SJCRH30 (cell line): ENCODE data around the gene AK9. TPM values are rescaled to one million over a fixed set of nuclear protein-coding genes. Genes with fewer than 3 reads are reported as not detected.
A peak's percentile ranks its signal among the peaks of the same experiment; 100 is the strongest.
"Not testable (repeated sequence)": the region's sequence is repeated elsewhere in the genome, so short reads cannot be mapped to it uniquely, and the experiment has no call there.

Experiments used
- DNase-seq, 2 experiments: peaks; one replicate each; pipeline ENCODE4 v3.0.0-alpha.2; 2015 to 2020
- H3K27ac ChIP-seq: fragments of 250-450 bp; sonication (Bioruptor Pico); 2 replicates; pipeline ENCODE4 v1.5.1; 2020; ENCODE audit warnings: mild to moderate bottlenecking, moderate library complexity
- H3K27me3 ChIP-seq: fragments of 250-450 bp; sonication (Bioruptor Pico); 2 replicates; pipeline ENCODE4 v1.5.1; 2020; ENCODE audit warnings: mild to moderate bottlenecking, moderate library complexity
- H3K36me3 ChIP-seq: fragments of 250-450 bp; sonication (Bioruptor Pico); 2 replicates; pipeline ENCODE4 v1.5.1; 2020; ENCODE audit warnings: mild to moderate bottlenecking, moderate library complexity
- H3K4me1 ChIP-seq: fragments of 250-450 bp; sonication (Bioruptor Pico); 2 replicates; pipeline ENCODE4 v1.5.1; 2020; ENCODE audit warnings: mild to moderate bottlenecking, moderate library complexity
- H3K4me3 ChIP-seq: fragments of 250-450 bp; sonication (Bioruptor Pico); 2 replicates; pipeline ENCODE4 v1.5.1; 2020; ENCODE audit warnings: mild to moderate bottlenecking, moderate library complexity
- H3K9me3 ChIP-seq: fragments of 250-450 bp; sonication (Bioruptor Pico); replicated peaks from 2 replicates; pipeline ENCODE4 v1.5.1; 2020; ENCODE audit warnings: mild to moderate bottlenecking, moderate library complexity
- total RNA-seq: library from RNA; depleted of rRNA; stranded (reverse); fragments of >200 nt; shearing (Covaris generic); gene quantifications from 2 replicates; pipeline ENCODE4 v1.2.3, GENCODE V29; 2014

The AK9 gene
- total RNA-seq, 1 experiment from 2014 or later = 3.8 TPM

DNA sequence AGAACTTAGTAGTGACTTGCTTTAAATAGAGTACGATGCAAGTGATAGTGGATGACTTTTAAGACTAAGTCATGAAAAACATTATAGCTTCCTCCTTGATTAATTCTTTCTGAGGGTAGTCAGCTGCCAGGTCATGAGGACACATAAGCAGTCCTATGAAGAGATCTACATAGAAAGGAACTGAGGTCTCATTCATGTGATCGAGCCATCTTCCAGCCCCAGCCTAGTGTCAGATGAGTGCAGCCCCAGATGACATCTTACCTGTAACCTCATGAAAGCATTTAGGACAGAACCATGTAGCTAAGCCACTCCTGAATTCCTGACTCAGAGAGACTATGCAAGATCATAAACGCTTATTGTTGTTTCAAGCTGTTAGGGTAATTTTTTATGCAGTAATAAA, 67.7 kb downstream of the AK9 start:
- H3K27ac ChIP-seq = no peak overlapping the region
- no peak for DNase-seq
- H3K36me3 ChIP-seq = no peaks in the 10 kb centered on the region
- H3K4me3 ChIP-seq = no peak overlapping the region
- H3K27me3 ChIP-seq = no peaks in the 10 kb centered on the region
- H3K9me3 ChIP-seq = no peaks in the 10 kb centered on the region
- no peaks in the 10 kb centered on the region for H3K4me1 ChIP-seq

DNA sequence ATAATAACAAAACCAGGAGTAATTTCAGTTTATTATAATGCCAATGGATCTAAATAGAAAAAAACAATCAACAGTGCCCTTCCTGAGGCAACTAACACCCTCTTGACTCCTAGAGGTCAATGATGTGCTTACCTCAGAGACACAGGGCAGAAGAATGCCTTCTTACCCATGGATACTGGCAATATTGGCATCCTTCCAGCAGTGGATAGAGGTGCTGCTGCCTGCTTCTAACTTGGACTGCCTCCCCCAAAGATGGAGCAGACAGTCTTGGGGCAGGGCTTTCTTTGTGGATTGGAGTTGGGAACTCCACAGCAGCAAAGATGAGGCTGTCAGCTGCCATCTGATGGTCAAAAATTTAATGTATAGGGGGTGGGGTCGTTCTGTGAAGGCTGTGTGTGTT, 78.7 kb downstream of the AK9 start:
- Histone ChIP-seq H3K27me3 (no peaks in the 10 kb centered on the region; the same call in 1 of the 2 replicates), H3K4me3 (no peak overlapping the region), H3K27ac (no peak overlapping the region), H3K4me1 (no peaks in the 10 kb centered on the region), H3K9me3 (no peaks in the 10 kb centered on the region), H3K36me3 (no peaks in the 10 kb centered on the region)
- DNase-seq = peak; percentile 4 to 19

DNA sequence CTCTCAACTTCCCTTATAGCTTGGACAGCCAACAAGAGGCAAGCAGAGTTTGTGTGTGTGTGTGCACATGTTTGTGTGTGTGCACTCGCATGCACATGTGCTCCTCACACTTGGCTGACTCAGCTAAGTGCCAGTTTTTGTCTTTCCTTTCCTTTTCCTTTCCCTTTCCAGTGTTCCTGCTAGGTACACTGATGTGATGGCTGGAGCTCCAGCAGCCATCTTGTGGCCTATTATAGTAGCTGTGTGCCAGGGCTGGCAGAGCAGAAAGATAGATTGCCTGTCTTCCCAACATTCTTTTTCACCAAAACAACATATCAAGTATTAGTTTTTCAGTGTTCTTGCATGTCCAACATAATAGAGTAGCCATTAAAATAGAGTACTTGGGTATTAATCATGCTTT, 79.5 kb downstream of the AK9 start:
- no peaks in the 10 kb centered on the region for H3K4me1 ChIP-seq
- no peak overlapping the region for H3K27ac ChIP-seq
- H3K4me3 ChIP-seq = no peak overlapping the region
- DNase-seq = no peak
- no peaks in the 10 kb centered on the region for H3K36me3 ChIP-seq
- no peaks in the 10 kb centered on the region for H3K9me3 ChIP-seq
- H3K27me3 ChIP-seq = no peaks in the 10 kb centered on the region; the same call in 1 of the 2 replicates

DNA sequence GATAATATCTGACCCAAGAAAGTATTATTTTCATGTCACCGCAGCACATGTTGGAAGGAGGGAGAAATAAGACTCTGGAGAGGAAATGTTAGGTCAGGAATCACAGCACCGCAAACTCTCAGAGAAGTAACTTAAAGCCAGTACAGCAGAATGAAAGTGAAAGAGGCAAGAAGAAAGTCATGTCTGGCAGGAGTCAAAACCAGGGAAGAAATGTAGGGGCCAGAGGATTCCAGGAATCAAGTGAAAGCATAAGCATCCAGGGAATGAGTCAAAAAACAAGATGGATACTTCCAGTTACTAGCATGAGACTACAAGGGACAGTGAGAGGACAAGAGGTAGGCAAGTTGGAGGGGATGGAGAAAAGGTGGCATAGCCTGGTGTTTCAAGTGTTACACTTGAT, 80.4 kb downstream of the AK9 start:
- Histone ChIP-seq H3K4me3 (no peak overlapping the region), H3K4me1 (no peaks in the 10 kb centered on the region), H3K27ac (no peak overlapping the region), H3K9me3 (no peaks in the 10 kb centered on the region), H3K27me3 (no peaks in the 10 kb centered on the region), H3K36me3 (no peaks in the 10 kb centered on the region)
- no peak for DNase-seq

DNA sequence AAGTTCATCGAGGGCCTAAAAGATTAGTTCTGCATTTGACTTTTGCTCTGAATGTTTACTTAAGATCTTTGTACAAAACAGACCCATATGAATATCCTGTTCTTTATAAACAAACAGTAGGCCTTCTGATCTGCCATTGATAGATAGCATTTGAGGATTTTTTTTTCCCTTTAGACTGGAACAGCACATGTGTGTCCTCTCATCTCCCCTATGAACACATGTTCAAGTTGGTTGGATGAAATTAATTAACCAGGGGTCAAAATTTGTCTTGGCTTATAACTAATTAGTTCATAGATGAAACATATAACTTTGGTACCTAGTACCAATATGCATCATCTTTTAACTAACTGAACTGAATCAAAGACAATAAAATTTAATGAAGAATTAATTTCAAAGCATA, 81.3 kb downstream of the AK9 start:
- no peak for DNase-seq
- Histone ChIP-seq H3K36me3 (no peaks in the 10 kb centered on the region), H3K4me3 (no peak overlapping the region), H3K4me1 (no peaks in the 10 kb centered on the region), H3K9me3 (no peaks in the 10 kb centered on the region), H3K27ac (no peak overlapping the region), H3K27me3 (no peaks in the 10 kb centered on the region)

DNA sequence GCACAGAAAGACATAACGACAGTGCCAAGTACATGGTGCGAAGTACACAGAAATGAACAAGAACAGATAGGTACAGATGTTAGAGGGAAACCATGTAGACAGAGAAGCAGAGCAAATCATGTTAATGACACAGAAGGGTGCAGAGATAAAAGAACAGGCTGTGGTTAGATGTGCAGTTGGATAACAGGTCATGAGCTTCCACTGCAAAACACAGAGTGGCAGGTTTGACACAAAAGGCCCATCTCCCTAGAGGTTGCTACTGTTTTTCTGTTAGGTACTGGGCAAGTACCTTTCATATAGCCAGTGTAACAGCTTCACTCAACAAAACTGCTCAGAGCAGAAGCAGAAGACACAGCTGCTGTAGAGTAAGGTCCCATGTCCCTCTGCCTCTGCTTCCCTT, 84.6 kb downstream of the AK9 start:
- Histone ChIP-seq H3K27me3 (no peaks in the 10 kb centered on the region), H3K4me1 (no peaks in the 10 kb centered on the region), H3K9me3 (no peaks in the 10 kb centered on the region), H3K27ac (no peak overlapping the region), H3K36me3 (no peaks in the 10 kb centered on the region), H3K4me3 (no peak overlapping the region)
- no peak for DNase-seq

DNA sequence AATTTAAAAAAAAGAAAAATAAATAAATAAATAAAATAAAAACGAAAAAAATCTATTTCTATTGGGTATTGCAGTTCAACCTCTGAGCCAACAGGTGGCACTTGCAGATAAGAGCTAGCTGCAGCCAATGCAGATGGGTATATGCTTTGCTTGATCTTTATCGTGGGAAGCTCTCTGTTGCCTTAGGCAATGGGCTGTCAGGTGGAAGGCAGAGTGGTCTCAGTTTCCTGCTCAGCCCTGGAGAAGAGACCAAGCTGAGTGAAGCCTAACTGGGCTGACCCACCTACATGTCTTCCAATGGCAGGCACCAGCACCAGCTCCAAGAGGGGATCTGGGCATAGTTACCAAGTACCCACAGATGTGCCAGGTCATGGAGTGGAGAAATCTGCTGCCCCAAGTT, 95.0 kb downstream of the AK9 start:
- Histone ChIP-seq H3K27ac (no peak overlapping the region), H3K27me3 (no peaks in the 10 kb centered on the region), H3K4me3 (no peak overlapping the region), H3K36me3 (no peaks in the 10 kb centered on the region), H3K9me3 (no peaks in the 10 kb centered on the region), H3K4me1 (no peaks in the 10 kb centered on the region)
- peak; percentile 20 to 25 for DNase-seq

DNA sequence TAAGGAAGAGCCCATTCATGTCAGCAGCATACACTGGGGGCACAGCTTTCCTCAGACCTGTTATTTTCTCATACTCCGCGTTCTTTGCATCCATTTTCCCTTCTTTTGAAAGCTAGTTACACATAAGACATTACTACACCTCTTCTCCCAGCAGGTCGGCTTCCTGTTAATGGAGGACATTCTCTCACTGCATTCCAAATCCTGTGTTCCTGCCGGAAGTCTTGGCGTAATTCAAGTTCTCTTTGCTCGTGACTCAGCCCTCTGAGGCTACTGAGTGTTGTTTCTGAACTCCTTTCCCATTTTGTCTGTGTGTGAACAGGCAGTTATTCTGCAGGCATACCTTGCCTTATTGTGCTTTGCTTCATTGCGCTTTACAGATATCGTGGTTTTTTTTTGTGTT, 110.5 kb downstream of the AK9 start:
- Histone ChIP-seq H3K9me3 (no peaks in the 10 kb centered on the region), H3K27ac (no peak overlapping the region), H3K27me3 (no peaks in the 10 kb centered on the region), H3K4me1 (no peaks in the 10 kb centered on the region), H3K4me3 (no peak overlapping the region), H3K36me3 (no peaks in the 10 kb centered on the region)
- no peak for DNase-seq

DNA sequence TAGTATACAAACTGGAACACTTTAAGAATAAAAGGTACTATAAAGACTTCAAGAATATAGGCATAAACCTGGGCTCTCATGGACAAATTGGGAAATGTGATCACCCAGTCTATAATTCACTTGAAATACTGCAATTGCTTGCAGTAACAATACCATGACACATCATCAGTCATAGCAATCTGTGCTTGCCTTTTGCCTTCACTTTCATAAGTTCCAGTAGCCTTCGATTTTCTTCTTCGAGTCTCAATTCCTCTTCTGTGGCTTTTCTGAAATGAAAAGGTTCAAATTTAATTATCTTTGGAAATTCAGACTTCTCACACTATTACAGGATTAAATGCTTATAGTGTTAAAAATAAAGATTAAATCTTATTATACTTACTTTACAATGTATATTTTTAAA, 111.6 kb downstream of the AK9 start:
- Histone ChIP-seq H3K36me3 (no peaks in the 10 kb centered on the region), H3K4me1 (no peaks in the 10 kb centered on the region), H3K27me3 (no peaks in the 10 kb centered on the region), H3K4me3 (no peak overlapping the region), H3K9me3 (no peaks in the 10 kb centered on the region), H3K27ac (no peak overlapping the region)
- no peak for DNase-seq

DNA sequence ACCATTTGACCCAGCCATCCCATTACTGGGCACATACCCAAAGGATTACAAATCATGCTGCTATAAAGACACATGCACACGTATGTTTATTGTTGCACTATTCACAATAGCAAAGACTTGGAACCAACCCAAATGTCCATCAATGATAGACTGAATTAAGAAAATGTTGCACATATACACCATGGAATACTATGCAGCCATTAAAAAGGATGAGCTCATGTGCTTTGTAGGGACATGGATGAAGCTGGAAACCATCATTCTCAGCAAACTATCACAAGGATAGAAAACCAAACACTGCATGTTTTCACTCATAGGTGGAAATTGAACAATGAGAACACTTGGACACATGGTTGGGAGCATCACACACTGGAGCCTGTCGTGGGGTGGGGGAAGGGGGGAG, 121.1 kb downstream of the AK9 start:
- not testable (repeated sequence) for H3K36me3 ChIP-seq, H3K4me1 ChIP-seq, H3K27me3 ChIP-seq, H3K27ac ChIP-seq, H3K4me3 ChIP-seq, H3K9me3 ChIP-seq
- peak in 1 of 2 experiments; percentile 3 for DNase-seq

DNA sequence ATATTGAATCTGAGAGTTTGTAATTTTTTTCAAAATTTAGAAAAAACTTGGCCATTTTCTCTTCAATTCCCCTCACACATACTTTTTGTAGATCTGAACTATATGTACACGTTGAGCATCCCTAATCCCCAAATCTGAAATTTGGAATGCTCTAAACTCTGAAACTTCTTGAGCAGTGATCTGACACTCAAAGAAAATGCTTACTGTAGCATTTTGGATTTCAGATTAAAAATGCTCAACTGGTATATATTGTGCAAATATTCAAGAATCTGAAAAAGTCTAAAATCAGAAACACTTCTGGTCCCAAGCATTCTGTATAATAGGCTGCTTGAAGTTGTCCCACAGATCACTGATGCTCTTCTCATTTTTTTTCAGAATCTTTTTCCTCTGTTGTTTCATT, 129.2 kb downstream of the AK9 start:
- Histone ChIP-seq H3K9me3 (no peaks in the 10 kb centered on the region), H3K4me1 (no peaks in the 10 kb centered on the region), H3K4me3 (no peak overlapping the region), H3K27ac (no peak overlapping the region), H3K27me3 (no peaks in the 10 kb centered on the region), H3K36me3 (no peaks in the 10 kb centered on the region)
- DNase-seq = no peak

DNA sequence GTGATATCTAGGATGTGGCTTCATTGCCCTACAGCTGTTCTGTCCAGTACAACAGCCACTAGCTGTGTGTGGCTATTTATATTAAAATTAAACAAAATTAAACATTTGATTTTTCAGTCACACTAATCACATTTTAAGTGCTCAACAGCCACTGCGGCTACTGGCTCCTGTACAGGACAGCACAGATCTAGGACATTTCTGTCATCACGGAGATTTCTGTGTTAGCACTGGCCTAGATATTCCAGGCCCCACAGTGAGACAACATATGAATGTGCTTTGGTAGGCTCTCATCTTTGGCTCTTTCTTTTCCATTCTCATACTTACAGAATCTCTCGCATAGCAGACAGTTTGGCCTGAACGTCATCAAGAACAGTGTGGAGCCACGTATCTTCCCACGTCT, 159.6 kb downstream of the AK9 start:
- no peaks in the 10 kb centered on the region for H3K27me3 ChIP-seq
- H3K4me1 ChIP-seq = no peaks in the 10 kb centered on the region
- H3K36me3 ChIP-seq = no peaks in the 10 kb centered on the region
- no peaks in the 10 kb centered on the region for H3K9me3 ChIP-seq
- H3K27ac ChIP-seq = no peak overlapping the region
- H3K4me3 ChIP-seq = no peak overlapping the region
- no peak for DNase-seq

DNA sequence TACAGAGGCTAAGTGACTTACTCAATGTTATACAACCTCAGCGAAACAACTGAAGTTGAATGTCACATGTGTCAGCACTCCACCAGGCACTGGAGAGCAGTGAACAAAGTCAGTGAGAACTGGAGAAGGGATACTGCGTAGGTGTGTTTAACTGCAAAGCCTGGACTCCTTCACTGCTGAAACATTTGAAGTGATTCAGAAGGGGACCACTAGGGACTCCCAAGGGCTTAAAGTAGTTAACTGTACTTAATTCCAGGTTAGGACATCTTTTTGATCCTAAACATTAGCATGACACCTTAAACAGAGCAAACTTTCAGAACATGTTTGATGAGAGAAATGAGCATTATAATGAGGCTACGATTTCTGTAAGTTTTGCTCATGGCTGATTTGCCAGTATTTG, 163.0 kb downstream of the AK9 start:
- H3K27me3 ChIP-seq = no peaks in the 10 kb centered on the region

DNA sequence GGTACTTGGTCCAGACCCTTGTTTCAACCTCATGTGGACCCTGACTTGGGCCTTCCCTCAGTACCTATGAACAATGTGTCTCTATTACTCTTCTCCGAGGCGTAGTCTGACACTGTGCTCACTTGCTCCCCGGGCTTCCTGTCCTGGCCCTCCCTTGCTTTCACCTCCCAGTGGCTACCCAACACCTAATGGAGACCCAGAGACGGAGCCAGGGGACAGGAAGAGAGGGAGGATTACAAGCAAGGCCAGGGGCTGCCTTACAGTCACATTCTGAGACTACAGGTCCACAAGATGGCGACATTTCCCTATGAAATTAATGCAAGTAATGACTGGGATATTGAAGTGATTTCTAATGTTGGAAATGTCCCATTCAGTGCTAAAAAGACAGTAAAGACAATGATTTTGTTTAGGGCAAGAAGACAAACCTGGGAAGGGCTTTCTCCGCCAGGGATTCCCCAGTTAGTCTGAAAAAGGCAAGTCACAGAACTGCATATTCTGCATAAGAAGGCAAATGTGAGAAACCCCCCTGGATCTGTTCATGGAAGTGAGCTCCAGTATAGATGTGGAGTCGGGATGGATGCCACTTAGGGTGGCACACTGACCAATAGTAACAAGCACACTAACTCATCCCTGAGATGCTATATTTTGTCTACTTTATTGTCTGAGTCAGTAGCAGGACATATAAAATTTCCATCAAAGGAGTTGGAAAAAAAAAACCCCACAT, 163.9 kb downstream of the AK9 start:
- H3K36me3 ChIP-seq = no peaks in the 10 kb centered on the region
- H3K27ac ChIP-seq = no peak overlapping the region
- no peak overlapping the region for H3K4me3 ChIP-seq
- DNase-seq = peak; percentile 65 to 84
- H3K27me3 ChIP-seq = no peaks in the 10 kb centered on the region
- peaks cover 4% of the 10 kb centered on the region; the same call in 1 of the 2 replicates for H3K9me3 ChIP-seq
- no peaks in the 10 kb centered on the region for H3K4me1 ChIP-seq

More for the DNA sequence above, 163.0 kb downstream of the AK9 start:
- Histone ChIP-seq H3K4me3 (no peak overlapping the region), H3K4me1 (no peaks in the 10 kb centered on the region), H3K27ac (no peak overlapping the region), H3K9me3 (peaks cover 4% of the 10 kb centered on the region; the same call in 1 of the 2 replicates), H3K36me3 (no peaks in the 10 kb centered on the region)
- DNase-seq = no peak

DNA sequence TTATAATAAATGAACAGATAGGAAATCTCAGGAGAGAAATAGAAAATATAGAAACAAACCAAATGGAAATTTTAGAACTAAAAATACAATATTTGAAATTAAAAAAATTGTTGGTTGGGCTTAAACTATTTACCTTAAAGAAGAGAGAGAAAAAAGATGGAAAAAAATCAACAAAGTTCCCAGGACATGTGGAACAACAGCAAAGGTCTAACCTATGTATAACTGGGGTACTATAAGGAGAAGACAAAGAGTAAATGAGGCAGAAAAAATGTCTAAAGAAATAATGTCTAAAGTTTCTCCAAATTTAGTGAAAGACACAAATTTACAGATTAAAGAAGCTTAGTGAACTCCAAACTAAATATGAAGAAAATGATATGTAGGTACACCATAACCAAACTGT, 166.9 kb downstream of the AK9 start:
- Histone ChIP-seq H3K4me1 (no peaks in the 10 kb centered on the region), H3K9me3 (peaks cover 4% of the 10 kb centered on the region; the same call in 1 of the 2 replicates), H3K4me3 (no peak overlapping the region), H3K27me3 (no peaks in the 10 kb centered on the region), H3K27ac (no peak overlapping the region), H3K36me3 (no peaks in the 10 kb centered on the region)
- no peak for DNase-seq

DNA sequence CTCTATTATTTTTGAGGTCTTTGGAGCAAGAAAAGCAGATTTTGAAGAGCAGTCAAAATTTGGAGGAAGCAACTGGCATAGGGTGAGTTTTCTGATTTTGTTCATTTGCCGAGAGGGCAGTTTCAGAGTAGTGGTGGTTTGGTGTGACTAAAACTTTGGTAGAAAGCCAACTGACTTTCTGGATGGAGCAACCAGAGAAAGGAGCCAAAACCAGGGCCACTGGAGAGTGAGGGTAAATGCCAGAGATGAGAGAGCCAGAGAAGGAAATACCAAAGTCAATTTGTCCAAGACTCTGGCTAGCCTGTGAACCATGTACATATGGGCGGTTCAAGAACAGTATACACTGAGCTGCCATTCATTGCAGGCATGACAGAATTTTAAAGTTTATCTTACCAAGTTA, 167.5 kb downstream of the AK9 start:
- H3K27ac ChIP-seq = no peak overlapping the region
- no peaks in the 10 kb centered on the region for H3K4me1 ChIP-seq
- H3K4me3 ChIP-seq = no peak overlapping the region
- H3K36me3 ChIP-seq = no peaks in the 10 kb centered on the region
- no peaks in the 10 kb centered on the region for H3K27me3 ChIP-seq
- peaks cover 4% of the 10 kb centered on the region; the same call in 1 of the 2 replicates for H3K9me3 ChIP-seq
- DNase-seq = no peak
